Immature natural killer cell (primary cell): ENCODE data around the gene RNF103. TPM values are rescaled to one million over a fixed set of nuclear protein-coding genes. Genes with fewer than 3 reads are reported as not detected.

Source experiments
- DNase-seq, 3 donors: peaks; one replicate each; pipeline ENCODE4 v3.0.0; 2022; ENCODE audit warnings: mixed read lengths in 1 of 3
- H3K27ac Mint-ChIP-seq, 6 donors: one replicate each; pipeline ENCODE4 v1.8.0; 2020; ENCODE audit warnings: mixed read lengths in 6 of 6, mild to moderate bottlenecking in 5 of 6, inconsistent platforms in 4 of 6, moderate library complexity in 3 of 6
- H3K27me3 Mint-ChIP-seq, 3 donors: one replicate each; pipeline ENCODE4 v1.8.0; 2020 to 2021; ENCODE audit warnings: low read depth in 3 of 3, mild to moderate bottlenecking in 3 of 3, mixed read lengths in 3 of 3, moderate library complexity in 3 of 3, inconsistent platforms in 1 of 3
- H3K36me3 Mint-ChIP-seq, 3 donors: one replicate each; pipeline ENCODE4 v1.8.0; 2020; ENCODE audit warnings: mixed read lengths in 3 of 3, inconsistent platforms in 2 of 3, mild to moderate bottlenecking in 2 of 3
- H3K4me1 Mint-ChIP-seq, 2 donors: one replicate each; pipeline ENCODE4 v1.8.0; 2020; ENCODE audit warnings: inconsistent platforms in 2 of 2, mild to moderate bottlenecking in 2 of 2, mixed read lengths in 2 of 2, moderate library complexity in 1 of 2
- H3K4me3 Mint-ChIP-seq, 5 donors: one replicate each; pipeline ENCODE4 v1.8.0; 2020; ENCODE audit warnings: mild to moderate bottlenecking in 5 of 5, mixed read lengths in 5 of 5, inconsistent platforms in 3 of 5, moderate library complexity in 3 of 5
- H3K9me3 Mint-ChIP-seq, 6 donors: one replicate each; pipeline ENCODE4 v1.8.0; 2020; ENCODE audit warnings: mild to moderate bottlenecking in 6 of 6, mixed read lengths in 6 of 6, inconsistent platforms in 4 of 6, moderate library complexity in 3 of 6
- polyA plus RNA-seq, 3 donors: library from polyadenylated mRNA; unstranded; fragments of 300-500 nt; fragmentation: Illumina TruSeq; gene quantifications; one replicate each; pipeline ENCODE4 v1.2.3, GENCODE V29; 2021

The RNF103 gene
- polyA plus RNA-seq, 3 donors from 2014 or later, result 2.4 to 4.9 (median 2.8) TPM

- Mint-ChIP-seq H3K36me3 (no peaks in the 10 kb centered on the region), H3K27ac (no peak overlapping the region), H3K9me3 (peaks cover 0 to 10% (median 3%) of the 10 kb centered on the region in 6 donors)
These were observed 15.0 kb upstream of the RNF103 start for GRCh38 chr2:86638712-86639111.

GRCh38 chr2:86636842-86637241, 13.2 kb upstream of the RNF103 start:
- no peak for DNase-seq
- Mint-ChIP-seq H3K9me3 (peaks cover 0 to 10% (median 3%) of the 10 kb centered on the region in 6 donors), H3K36me3 (no peaks in the 10 kb centered on the region), H3K27ac (no peak overlapping the region), H3K4me1 (no peaks in the 10 kb centered on the region), H3K4me3 (no peak overlapping the region), H3K27me3 (peaks cover 0 to 10% (median 1%) of the 10 kb centered on the region in 3 donors)

More at GRCh38 chr2:86638712-86639111, 15.0 kb upstream of the RNF103 start:
- no peak for DNase-seq
- no peak overlapping the region for H3K4me3 Mint-ChIP-seq
- peaks cover 0 to 10% (median 1%) of the 10 kb centered on the region in 3 donors for H3K27me3 Mint-ChIP-seq
- H3K4me1 Mint-ChIP-seq, result no peaks in the 10 kb centered on the region

DNA sequence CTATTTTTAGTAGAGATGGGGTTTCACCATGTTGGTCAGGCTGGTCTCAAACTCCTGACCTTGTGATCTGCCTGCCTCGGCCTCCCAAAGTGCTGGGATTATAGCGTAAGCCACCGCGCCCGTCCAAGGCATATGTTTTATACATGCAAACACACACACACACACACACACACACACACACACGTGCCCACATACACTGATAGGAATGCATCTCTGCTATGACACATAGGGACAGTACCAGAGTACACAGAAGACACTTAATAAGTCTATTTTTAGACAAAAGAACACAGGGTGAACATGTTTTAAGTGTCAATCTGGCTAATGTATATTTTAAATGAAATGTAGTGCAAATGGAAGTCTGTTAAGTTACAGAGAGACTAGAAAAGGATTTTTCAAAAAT, 10.7 kb upstream of the RNF103 start:
- H3K4me3 Mint-ChIP-seq, result no peak overlapping the region
- H3K27me3 Mint-ChIP-seq, result peaks cover under 1 to 9% (median 1%) of the 10 kb centered on the region in 3 donors
- H3K27ac Mint-ChIP-seq, result no peak overlapping the region
- DNase-seq, result no peak
- peaks cover 0 to 3% (median 0%) of the 10 kb centered on the region in 6 donors for H3K9me3 Mint-ChIP-seq
- no peaks in the 10 kb centered on the region for H3K36me3 Mint-ChIP-seq
- no peaks in the 10 kb centered on the region for H3K4me1 Mint-ChIP-seq

DNA sequence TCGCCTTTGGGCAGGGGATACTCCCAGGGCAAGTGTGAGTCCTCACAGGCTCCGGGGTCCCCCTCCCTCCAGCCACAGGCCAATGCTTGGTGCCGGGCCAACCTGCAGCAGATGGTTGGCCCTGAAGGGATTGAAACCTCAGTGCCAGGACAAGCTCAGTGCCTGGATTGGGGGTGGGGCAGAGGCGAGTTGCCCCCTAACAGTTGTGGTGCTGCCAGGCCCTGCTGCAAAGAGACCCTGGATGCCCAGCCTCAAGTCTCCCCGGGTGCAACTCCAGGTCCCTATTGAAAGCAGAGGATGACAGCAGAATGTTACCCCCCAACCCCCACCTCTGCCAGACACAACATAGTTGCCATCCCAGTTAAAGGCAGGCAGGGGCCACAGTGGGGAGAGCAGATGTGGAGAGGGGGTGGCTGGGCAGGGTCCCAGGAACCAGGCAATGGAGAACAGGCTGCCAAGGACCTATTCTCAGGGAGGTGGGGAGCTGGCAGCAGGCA, 9.5 kb upstream of the RNF103 start:
- H3K36me3 Mint-ChIP-seq, result no peaks in the 10 kb centered on the region
- H3K9me3 Mint-ChIP-seq, result no peaks in the 10 kb centered on the region
- no peak overlapping the region for H3K27ac Mint-ChIP-seq
- no peak overlapping the region for H3K4me3 Mint-ChIP-seq
- no peak for DNase-seq
- no peaks in the 10 kb centered on the region for H3K4me1 Mint-ChIP-seq
- H3K27me3 Mint-ChIP-seq, result peaks cover 1 to 11% (median 2%) of the 10 kb centered on the region in 3 donors

GRCh38 chr2:86632672-86633071, 9.0 kb upstream of the RNF103 start:
- Mint-ChIP-seq H3K27me3 (peaks cover 1 to 11% (median 2%) of the 10 kb centered on the region in 3 donors), H3K4me3 (no peak overlapping the region), H3K27ac (no peak overlapping the region), H3K36me3 (no peaks in the 10 kb centered on the region), H3K9me3 (no peaks in the 10 kb centered on the region), H3K4me1 (no peaks in the 10 kb centered on the region)
- no peak for DNase-seq

GRCh38 chr2:86631846-86632485, 8.3 kb upstream of the RNF103 start:
- no peak overlapping the region for H3K27ac Mint-ChIP-seq

DNA sequence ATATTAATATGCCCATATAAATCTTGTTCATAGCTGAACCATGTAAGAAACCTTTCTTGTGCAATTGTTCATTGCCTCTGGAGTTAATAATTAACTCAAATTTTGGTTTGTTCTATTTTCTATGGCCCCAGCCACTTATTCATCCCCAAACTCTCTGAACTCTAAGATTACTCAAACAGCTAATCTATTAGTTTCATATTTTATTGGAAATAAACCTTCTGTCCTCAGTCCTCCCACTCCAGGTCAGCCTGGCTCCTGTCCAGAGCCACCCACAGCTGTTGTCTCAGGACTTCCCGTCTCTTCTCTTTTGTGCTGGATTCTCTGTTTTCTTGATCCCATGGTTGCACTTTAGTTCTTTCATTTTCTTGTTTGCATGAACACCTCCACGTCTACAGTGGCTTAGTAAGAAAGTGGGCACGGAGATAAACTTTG, 4.4 kb upstream of the RNF103 start:
- Mint-ChIP-seq H3K27me3 (peaks cover 3 to 11% (median 8%) of the 10 kb centered on the region in 3 donors), H3K36me3 (no peaks in the 10 kb centered on the region), H3K27ac (no peak overlapping the region), H3K4me3 (no peak overlapping the region), H3K9me3 (no peaks in the 10 kb centered on the region), H3K4me1 (peaks cover 5 to 6% of the 10 kb centered on the region in 2 donors)
- no peak for DNase-seq

More at GRCh38 chr2:86631846-86632485, 8.3 kb upstream of the RNF103 start:
- no peaks in the 10 kb centered on the region for H3K9me3 Mint-ChIP-seq
- DNase-seq, result no peak
- peaks cover 1 to 14% (median 2%) of the 10 kb centered on the region in 3 donors for H3K27me3 Mint-ChIP-seq
- H3K4me3 Mint-ChIP-seq, result no peak overlapping the region
- H3K36me3 Mint-ChIP-seq, result no peaks in the 10 kb centered on the region
- H3K4me1 Mint-ChIP-seq, result no peaks in the 10 kb centered on the region

DNA sequence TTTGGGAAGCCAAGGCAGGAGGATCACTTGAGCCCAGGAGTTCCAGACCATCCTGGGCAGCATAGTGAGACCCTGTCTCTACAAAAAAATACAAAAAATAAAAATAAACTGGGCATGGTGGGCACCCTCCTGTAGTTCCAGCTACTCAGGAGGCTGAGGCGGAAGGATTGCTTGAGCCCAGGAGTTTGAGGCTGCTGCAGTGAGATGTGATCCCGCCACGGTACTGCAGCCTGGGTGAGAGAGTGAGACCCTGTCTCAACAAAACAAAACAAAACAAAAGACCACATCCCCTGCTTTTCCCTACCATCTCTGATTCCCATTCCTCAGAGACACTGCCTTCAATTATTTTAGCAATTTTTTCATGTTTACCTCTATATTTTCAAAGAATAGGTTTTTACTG, 3.9 kb upstream of the RNF103 start:
- H3K4me3 Mint-ChIP-seq, result no peak overlapping the region
- H3K27ac Mint-ChIP-seq, result peak overlapping the region in 1 of 6 donors; percentile 62

DNA sequence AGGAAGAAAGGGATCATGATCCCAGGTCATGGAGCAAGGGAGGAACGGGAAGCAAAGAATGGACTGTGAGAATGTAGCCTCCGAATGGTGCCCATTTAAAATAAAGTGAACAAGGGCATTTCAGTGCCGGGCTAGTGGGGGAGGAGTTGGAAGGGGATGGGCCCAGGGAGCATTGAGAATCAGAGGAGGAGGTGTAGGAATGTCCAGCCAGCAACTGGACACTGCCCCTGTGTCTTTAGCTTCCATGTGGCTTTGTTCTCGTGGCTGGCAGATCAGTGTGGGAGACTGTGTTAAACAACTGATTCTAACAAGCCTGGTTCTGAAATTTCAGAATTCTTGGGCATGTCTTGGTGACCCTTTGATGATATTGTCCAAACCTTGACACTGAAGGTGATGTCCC, 1.4 kb upstream of the RNF103 start:
- H3K4me3 Mint-ChIP-seq, result peak overlapping the region; percentile 7 to 61 (median 44)
- no peaks in the 10 kb centered on the region for H3K9me3 Mint-ChIP-seq
- no peak for DNase-seq
- peak overlapping the region in 3 of 6 donors; percentile 19 to 67 (median 51) for H3K27ac Mint-ChIP-seq
- peaks cover 7 to 17% (median 8%) of the 10 kb centered on the region in 3 donors for H3K27me3 Mint-ChIP-seq
- no peaks in the 10 kb centered on the region for H3K36me3 Mint-ChIP-seq
- peaks cover 24 to 32% of the 10 kb centered on the region in 2 donors for H3K4me1 Mint-ChIP-seq

More for the DNA sequence above, 3.9 kb upstream of the RNF103 start:
- Mint-ChIP-seq H3K27me3 (peaks cover 6 to 12% (median 11%) of the 10 kb centered on the region in 3 donors), H3K9me3 (no peaks in the 10 kb centered on the region), H3K36me3 (no peaks in the 10 kb centered on the region), H3K4me1 (peaks cover 6 to 7% of the 10 kb centered on the region in 2 donors)
- DNase-seq, result no peak

DNA sequence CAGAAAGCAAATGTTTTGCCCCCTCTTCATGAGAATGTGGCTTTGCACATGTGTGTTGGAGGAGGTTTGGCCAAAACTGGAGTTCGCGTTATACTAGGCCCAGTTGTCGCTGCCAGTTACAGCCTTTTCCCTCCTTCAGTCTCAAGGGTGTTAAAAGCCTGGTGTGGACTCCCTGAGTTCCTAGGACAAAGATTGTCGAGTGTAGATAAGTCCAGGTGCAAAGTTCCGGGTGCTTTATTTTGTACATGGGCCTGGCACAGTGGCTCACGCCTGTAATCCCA, 542 bp upstream of the RNF103 start:
- no peaks in the 10 kb centered on the region for H3K9me3 Mint-ChIP-seq
- peaks cover 24 to 39% of the 10 kb centered on the region in 2 donors for H3K4me1 Mint-ChIP-seq
- peak overlapping the region; percentile 81 to 83 (median 82) for H3K4me3 Mint-ChIP-seq
- peaks cover 6 to 17% (median 7%) of the 10 kb centered on the region in 3 donors for H3K27me3 Mint-ChIP-seq
- H3K27ac Mint-ChIP-seq, result peak overlapping the region; percentile 76 to 91 (median 87)
- DNase-seq, result peak in 1 of 3 donors; percentile 2
- H3K36me3 Mint-ChIP-seq, result peaks cover 1 to 3% (median 2%) of the 10 kb centered on the region in 3 donors

GRCh38 chr2:86623043-86623493, 597 bp downstream of the RNF103 start:
- H3K9me3 Mint-ChIP-seq, result no peaks in the 10 kb centered on the region
- peak overlapping the region; percentile 92 to 95 (median 93) for H3K4me3 Mint-ChIP-seq
- H3K27ac Mint-ChIP-seq, result peak overlapping the region; percentile 84 to 96 (median 94)

GRCh38 chr2:86622519-86623042, 1.1 kb downstream of the RNF103 start:
- Mint-ChIP-seq H3K27ac (peak overlapping the region; percentile 85 to 96 (median 94)), H3K4me3 (peak overlapping the region; percentile 92 to 95 (median 93)), H3K4me1 (peaks cover 24 to 50% of the 10 kb centered on the region in 2 donors), H3K27me3 (peaks cover 3 to 17% (median 6%) of the 10 kb centered on the region in 3 donors), H3K36me3 (peaks cover 3 to 13% (median 11%) of the 10 kb centered on the region in 3 donors), H3K9me3 (no peaks in the 10 kb centered on the region)
- DNase-seq, result peak in 2 of 3 donors; percentile 23 to 34

More at GRCh38 chr2:86623043-86623493, 597 bp downstream of the RNF103 start:
- DNase-seq, result peak in 1 of 3 donors; percentile 63
- Mint-ChIP-seq H3K27me3 (peaks cover 3 to 17% (median 6%) of the 10 kb centered on the region in 3 donors), H3K4me1 (peaks cover 24 to 50% of the 10 kb centered on the region in 2 donors), H3K36me3 (peaks cover 3 to 12% (median 11%) of the 10 kb centered on the region in 3 donors)

GRCh38 chr2:86621280-86621943, 2.3 kb downstream of the RNF103 start:
- H3K36me3 Mint-ChIP-seq, result peaks cover 3 to 16% (median 15%) of the 10 kb centered on the region in 3 donors

More at GRCh38 chr2:86621280-86621943, 2.3 kb downstream of the RNF103 start:
- H3K9me3 Mint-ChIP-seq, result no peaks in the 10 kb centered on the region
- DNase-seq, result no peak
- peak overlapping the region; percentile 92 to 95 (median 93) for H3K4me3 Mint-ChIP-seq
- H3K27me3 Mint-ChIP-seq, result peaks cover 0 to 17% (median 5%) of the 10 kb centered on the region in 3 donors
- H3K4me1 Mint-ChIP-seq, result peaks cover 24 to 50% of the 10 kb centered on the region in 2 donors
- H3K27ac Mint-ChIP-seq, result peak overlapping the region; percentile 35 to 88 (median 68)
